NT2/D1 (cell line): ENCODE data around the gene NLN.
"Not testable (repeated sequence)": the region's sequence is repeated elsewhere in the genome, so short reads cannot be mapped to it uniquely, and the experiment has no call there.

ENCODE experiments used
- DNase-seq: peaks from one replicate; pipeline ENCODE4 v3.0.0-alpha.2; 2011; ENCODE audit warnings: low read depth, low spot score
- H3K27me3 ChIP-seq: 2 replicates; pipeline ENCODE4 v1.6.0; 2011; ENCODE audit warnings: mild to moderate bottlenecking; ENCODE audit not compliant: insufficient read length, insufficient read depth
- H3K36me3 ChIP-seq: 2 replicates; pipeline ENCODE4 v1.6.1; 2011; ENCODE audit warnings: mild to moderate bottlenecking, low read length, mixed read lengths; ENCODE audit not compliant: insufficient read depth, insufficient read length
- H3K4me1 ChIP-seq: 2 replicates; pipeline ENCODE4 v1.5.1; 2011; ENCODE audit not compliant: insufficient read depth, insufficient read length
- H3K4me3 ChIP-seq: 2 replicates; pipeline ENCODE4 v1.5.1; 2011; ENCODE audit warnings: low read depth; ENCODE audit not compliant: insufficient read length
- H3K9ac ChIP-seq: 2 replicates; pipeline ENCODE4 v1.6.0; 2011; ENCODE audit warnings: low read depth; ENCODE audit not compliant: insufficient read length
- H3K9me3 ChIP-seq: 2 replicates; pipeline ENCODE4 v1.5.1; 2011; ENCODE audit warnings: mild to moderate bottlenecking, low read length; ENCODE audit not compliant: insufficient read depth
- SUZ12 ChIP-seq: IDR thresholded peaks from 2 replicates; pipeline ENCODE4 v1.6.1; 2011; ENCODE audit not compliant: insufficient read length, insufficient read depth; ENCODE audit errors: extremely low read depth
- YY1 ChIP-seq: IDR thresholded peaks from 2 replicates; pipeline ENCODE4 v1.6.1; 2011; ENCODE audit not compliant: insufficient read length, insufficient read depth
- ZNF274 ChIP-seq: IDR thresholded peaks from 2 replicates; pipeline ENCODE4 v1.6.1; 2011; ENCODE audit warnings: mild to moderate bottlenecking, low read depth, low read length

NLN gene

DNA sequence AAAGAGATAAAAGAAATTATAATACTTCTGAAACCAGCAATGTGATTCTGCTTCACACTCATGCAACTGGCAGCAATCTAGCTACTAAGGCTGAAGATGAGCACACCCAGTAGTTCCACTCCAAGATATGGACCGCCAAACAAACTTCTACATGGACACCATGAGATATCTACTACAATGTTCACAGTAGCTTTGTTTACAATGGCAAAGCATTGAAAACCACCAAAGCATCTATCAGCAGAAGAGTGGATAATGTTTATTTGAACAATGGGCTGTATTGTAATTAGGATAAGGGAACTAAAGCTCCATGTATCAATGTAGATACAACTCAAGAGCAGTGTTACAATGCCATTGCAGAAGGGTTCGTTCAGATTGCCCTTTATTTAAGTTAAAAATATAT, 113.2 kb downstream of the NLN start:
- Histone ChIP-seq H3K9ac (no peak overlapping the region), H3K9me3 (no peaks in the 10 kb centered on the region), H3K36me3 (no peaks in the 10 kb centered on the region), H3K27me3 (no peaks in the 10 kb centered on the region), H3K4me3 (no peak overlapping the region), H3K4me1 (no peaks in the 10 kb centered on the region)
- no peak for TF ChIP-seq SUZ12
- no peak for TF ChIP-seq ZNF274
- no peak for TF ChIP-seq YY1
- DNase-seq: no peak

- no peaks in the 10 kb centered on the region for H3K9me3 ChIP-seq
- DNase-seq: no peak
- no peak overlapping the region for H3K4me3 ChIP-seq
- TF ChIP-seq ZNF274: no peak
- no peak for TF ChIP-seq SUZ12
- TF ChIP-seq YY1: no peak
- H3K27me3 ChIP-seq: no peaks in the 10 kb centered on the region
- no peak overlapping the region for H3K9ac ChIP-seq
- no peaks in the 10 kb centered on the region for H3K4me1 ChIP-seq
- no peaks in the 10 kb centered on the region for H3K36me3 ChIP-seq
These were observed 115.1 kb downstream of the NLN start for GRCh38 chr5:65837139-65837538.

- not testable (repeated sequence) for DNase-seq, H3K36me3 ChIP-seq, H3K9me3 ChIP-seq, H3K4me1 ChIP-seq, H3K9ac ChIP-seq, H3K4me3 ChIP-seq, H3K27me3 ChIP-seq
These were observed 117.2 kb downstream of the NLN start for GRCh38 chr5:65839170-65839569.

DNA sequence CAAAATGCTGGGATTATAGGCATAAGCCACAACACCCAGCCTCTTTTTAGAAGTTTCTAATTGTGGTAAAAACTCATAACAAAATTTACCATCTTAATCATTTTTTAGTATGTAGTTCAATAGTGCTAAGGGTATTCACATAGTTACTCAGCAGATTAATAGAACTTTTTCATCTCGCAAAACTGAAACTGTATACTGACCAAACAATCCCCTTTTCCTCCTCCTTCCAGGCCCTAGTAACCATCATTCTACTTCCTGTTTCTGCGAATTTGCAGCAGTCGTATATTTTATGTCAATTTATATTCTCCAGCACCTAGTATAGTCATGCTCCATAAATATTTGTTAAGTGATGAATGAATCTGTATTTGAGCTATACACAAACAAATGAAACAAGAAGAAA, 118.1 kb downstream of the NLN start:
- Histone ChIP-seq H3K27me3 (no peaks in the 10 kb centered on the region), H3K4me1 (no peaks in the 10 kb centered on the region), H3K4me3 (no peak overlapping the region), H3K9me3 (no peaks in the 10 kb centered on the region), H3K36me3 (no peaks in the 10 kb centered on the region), H3K9ac (no peak overlapping the region)
- no peak for DNase-seq
- no peak for TF ChIP-seq YY1
- TF ChIP-seq SUZ12: no peak
- no peak for TF ChIP-seq ZNF274

DNA sequence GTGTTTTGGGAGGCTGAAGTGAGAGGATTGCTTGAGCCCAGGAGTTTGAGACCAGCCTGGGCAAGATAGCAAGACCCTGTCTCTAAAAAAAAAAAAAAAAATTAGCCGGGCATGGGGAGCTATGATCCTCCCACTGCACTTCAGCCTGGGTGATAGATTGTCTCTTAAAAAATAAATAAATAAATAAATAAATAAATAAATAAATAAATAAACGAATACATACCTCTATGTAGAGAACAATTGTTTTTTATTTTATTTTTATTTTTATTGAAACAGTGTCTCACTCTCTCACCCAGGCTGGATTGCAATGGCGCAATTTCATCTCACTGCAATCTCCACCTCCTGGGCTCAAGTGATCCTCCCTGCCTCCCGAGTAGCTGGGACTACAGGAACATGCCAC, 122.8 kb downstream of the NLN start:
- H3K9me3 ChIP-seq, H3K9ac ChIP-seq, H3K4me3 ChIP-seq, H3K27me3 ChIP-seq, DNase-seq, H3K4me1 ChIP-seq, H3K36me3 ChIP-seq: not testable (repeated sequence)

DNA sequence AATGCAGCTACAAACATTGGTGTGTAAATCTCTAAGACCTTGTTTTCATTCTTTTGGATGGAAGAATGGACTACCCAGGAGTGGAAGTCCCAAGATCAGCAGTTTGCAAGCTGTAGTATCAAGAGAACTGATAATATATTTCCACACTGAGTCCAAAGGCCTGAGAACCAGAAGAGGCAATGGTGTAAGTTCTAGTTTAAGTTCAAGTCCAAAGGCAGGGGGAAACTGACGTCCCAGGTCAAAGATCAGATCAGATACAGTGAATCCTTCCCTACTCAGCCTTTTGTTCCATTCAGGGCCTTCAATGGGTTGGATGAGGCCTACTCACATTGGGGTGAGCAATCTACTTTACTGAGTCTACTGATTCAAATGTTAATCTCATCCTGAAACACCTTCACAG, 124.1 kb downstream of the NLN start:
- DNase-seq: no peak
- H3K9me3 ChIP-seq: no peaks in the 10 kb centered on the region
- no peak overlapping the region for H3K9ac ChIP-seq
- H3K36me3 ChIP-seq: no peaks in the 10 kb centered on the region
- H3K27me3 ChIP-seq: no peaks in the 10 kb centered on the region
- no peak overlapping the region for H3K4me3 ChIP-seq
- H3K4me1 ChIP-seq: no peaks in the 10 kb centered on the region
- TF ChIP-seq ZNF274 (no peak), YY1 (no peak), SUZ12 (no peak)

DNA sequence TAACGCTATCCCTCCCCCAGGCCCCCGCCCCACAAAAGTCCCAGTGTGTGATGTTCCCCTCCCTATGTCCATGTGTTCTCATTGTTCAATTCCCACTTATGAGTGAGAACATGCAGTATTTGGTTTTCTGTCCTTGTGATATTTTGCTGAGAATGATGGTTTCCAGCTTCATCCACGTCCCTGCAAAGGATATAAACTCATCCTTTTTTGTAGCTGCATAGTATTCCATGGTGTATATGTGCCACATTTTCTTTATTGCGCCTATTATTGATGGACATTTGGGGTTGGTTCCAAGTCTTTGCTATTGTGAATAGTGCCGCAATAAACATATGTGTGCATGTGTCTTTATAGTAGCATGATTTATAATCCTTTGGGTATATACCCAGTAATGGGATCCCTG, 125.0 kb downstream of the NLN start:
- H3K27me3 ChIP-seq, H3K36me3 ChIP-seq, DNase-seq, H3K9me3 ChIP-seq, H3K4me1 ChIP-seq, H3K9ac ChIP-seq, H3K4me3 ChIP-seq: not testable (repeated sequence)

DNA sequence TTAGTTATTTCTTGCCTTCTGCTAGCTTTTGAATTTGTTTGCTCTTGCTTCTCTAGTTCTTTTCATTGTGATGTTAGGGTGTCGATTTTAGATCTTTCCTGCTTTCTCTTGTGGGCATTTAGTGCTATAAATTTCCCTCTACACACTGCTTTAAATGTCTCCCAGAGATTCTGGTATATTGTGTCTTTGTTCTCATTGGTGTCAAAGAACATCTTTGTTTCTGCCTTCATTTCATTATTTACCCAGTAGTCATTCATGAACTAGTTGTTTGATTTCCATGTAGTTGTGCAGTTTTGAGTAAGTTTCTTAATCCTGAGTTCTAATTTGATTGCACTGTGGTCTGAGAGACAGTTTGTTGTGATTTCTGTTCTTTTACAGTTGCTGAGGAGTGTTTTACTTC, 127.9 kb downstream of the NLN start:
- not testable (repeated sequence) for H3K27me3 ChIP-seq, H3K4me3 ChIP-seq

DNA sequence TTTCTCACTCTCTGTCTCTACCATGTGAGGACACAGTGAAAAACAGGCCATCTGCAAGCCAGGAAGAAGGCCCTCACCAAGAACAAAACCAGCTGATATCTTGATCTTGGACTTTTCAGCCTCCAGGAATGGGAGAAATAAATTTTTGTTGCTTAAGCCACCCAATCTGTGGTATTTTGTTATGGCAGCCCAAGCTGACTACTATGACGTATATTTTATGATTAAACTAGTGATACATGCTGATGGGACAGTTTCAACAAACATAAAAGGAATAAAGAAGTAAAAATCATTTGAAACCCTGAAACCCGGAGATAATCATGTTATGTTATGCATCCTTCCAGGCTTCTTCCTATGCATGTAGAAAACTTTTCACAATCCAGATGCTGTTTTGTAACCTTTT, 132.9 kb downstream of the NLN start:
- no peak for TF ChIP-seq YY1
- H3K36me3 ChIP-seq: no peaks in the 10 kb centered on the region
- no peaks in the 10 kb centered on the region for H3K9me3 ChIP-seq
- H3K9ac ChIP-seq: no peak overlapping the region
- DNase-seq: no peak
- H3K4me3 ChIP-seq: no peak overlapping the region
- H3K4me1 ChIP-seq: no peaks in the 10 kb centered on the region
- no peaks in the 10 kb centered on the region for H3K27me3 ChIP-seq

More for the DNA sequence above, 127.9 kb downstream of the NLN start:
- H3K4me1 ChIP-seq, H3K9me3 ChIP-seq, DNase-seq, H3K9ac ChIP-seq, H3K36me3 ChIP-seq: not testable (repeated sequence)
